Body of pancreas (tissue), 4 donors: ENCODE data around the gene SPOCK1. TPM values are rescaled to one million over a fixed set of nuclear protein-coding genes. Genes with fewer than 3 reads are reported as not detected.

ENCODE experiments used
- ATAC-seq: fragments of 150-250 bp; one replicate; pipeline ENCODE4 v1.9.1; 2016
- DNase-seq, 4 donors: peaks; one replicate each; pipeline ENCODE4 v3.0.0-alpha.2; 2019
- H3K27ac ChIP-seq, 4 donors: fragments of 200-600 bp; sonication (generic); 1 replicate in 3 of 4; 2 replicates in 1 of 4; pipeline versions ENCODE4 v1.5.1 to v1.6.1; 2016 to 2019; ENCODE audit warnings: mild to moderate bottlenecking in 1 of 4, mixed read lengths in 1 of 4, moderate library complexity in 1 of 4
- H3K27me3 ChIP-seq, 2 donors: fragments of 200-600 bp; sonication (generic); one replicate each; pipeline ENCODE4 v1.6.0; 2016; ENCODE audit warnings: mild to moderate bottlenecking in 1 of 2
- H3K36me3 ChIP-seq, 2 donors: fragments of 200-600 bp; sonication (generic); replicated peaks in 1 of 2; 2 replicates each; pipeline ENCODE4 v1.5.1; 2016; ENCODE audit warnings: low read depth in 2 of 2; ENCODE audit not compliant: insufficient read depth in 1 of 2
- H3K4me1 ChIP-seq: fragments of 200-600 bp; sonication (generic); one replicate; pipeline ENCODE4 v1.6.0; 2016
- H3K4me3 ChIP-seq, 2 donors: fragments of 200-600 bp; sonication (generic); 1 replicate in 1 of 2; 2 replicates in 1 of 2; pipeline ENCODE4 v1.5.1; 2016 to 2019
- H3K9me3 ChIP-seq, 3 donors: fragments of 200-600 bp; sonication (generic); 1 replicate in 2 of 3; 2 replicates in 1 of 3; pipeline ENCODE4 v1.5.1; 2016
- POLR2A ChIP-seq, 3 donors: fragments of 450-650 bp; IDR thresholded peaks; one replicate each; pipeline ENCODE4 v1.6.1; 2016; ENCODE audit warnings: antibody characterized with exemption in 3 of 3, mild to moderate bottlenecking in 2 of 3
- WGBS, 2 donors: methylation state at CpG; one replicate each; pipeline ENCODE4 v1.1.5; 2017; 5-methylcytosine and 5-hydroxymethylcytosine counted together
- intact Hi-C: fragments of 100-400 bp; cut with DNase I; formaldehyde crosslinking; loops from one replicate; pipeline ENCODE4 v1.15.1; 2023
- total RNA-seq, 2 donors: library from RNA; depleted of rRNA; stranded (reverse); fragments of >200 nt; gene quantifications; one replicate each; pipeline ENCODE4 v1.1.0, GENCODE V29; 2016
- TF ChIP-seq, protein P1 (sequence below), 7 experiments: fragments of 450-650 bp in 4 of 7; fragments of 200-600 bp in 3 of 7; sonication (generic) in 3 of 7; IDR thresholded peaks; one replicate each; pipeline ENCODE4 v1.5.1; 2016 to 2019; ENCODE audit warnings: antibody characterized with exemption in 7 of 7

The SPOCK1 gene
- total RNA-seq, 2 donors from 2014 or later = 22.4 to 30.6 TPM

DNA sequence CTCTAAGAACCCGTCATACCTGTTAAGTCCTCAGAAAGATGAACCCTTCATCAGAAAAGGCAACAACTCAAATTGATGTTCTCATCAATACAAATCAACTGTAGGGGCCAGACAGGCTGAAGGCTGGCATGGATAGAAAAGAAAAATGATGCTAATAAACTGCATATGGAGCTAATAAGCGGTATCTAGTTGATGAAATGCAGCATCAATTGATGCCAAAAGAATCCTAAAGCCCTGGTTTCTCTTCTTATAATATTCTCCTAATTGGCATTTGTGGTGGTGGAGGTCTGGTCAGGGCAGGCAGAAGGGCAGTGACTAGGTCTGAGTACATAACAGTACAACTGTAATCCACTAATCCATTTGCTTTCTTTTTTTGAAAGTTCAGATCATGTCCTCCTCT lies 322.5 kb downstream of the SPOCK1 start:
- 88 to 95% methylated on average over 2 of the region's 2 CpGs for WGBS, 2 donors

GRCh38 chr5:137176126-137176525 lies 323.0 kb downstream of the SPOCK1 start:
- Histone ChIP-seq H3K27me3 (no peaks in the 10 kb centered on the region), H3K36me3 (no peaks in the 10 kb centered on the region), H3K4me1 (peaks cover 7% of the 10 kb centered on the region), H3K27ac (no peak overlapping the region), H3K4me3 (no peak overlapping the region), H3K9me3 (no peaks in the 10 kb centered on the region)
- intact Hi-C loops = no loop called here
- TF ChIP-seq POLR2A (IDR thresholded peaks at IDR 0.05) = no peak
- TF ChIP-seq, protein P1, sequence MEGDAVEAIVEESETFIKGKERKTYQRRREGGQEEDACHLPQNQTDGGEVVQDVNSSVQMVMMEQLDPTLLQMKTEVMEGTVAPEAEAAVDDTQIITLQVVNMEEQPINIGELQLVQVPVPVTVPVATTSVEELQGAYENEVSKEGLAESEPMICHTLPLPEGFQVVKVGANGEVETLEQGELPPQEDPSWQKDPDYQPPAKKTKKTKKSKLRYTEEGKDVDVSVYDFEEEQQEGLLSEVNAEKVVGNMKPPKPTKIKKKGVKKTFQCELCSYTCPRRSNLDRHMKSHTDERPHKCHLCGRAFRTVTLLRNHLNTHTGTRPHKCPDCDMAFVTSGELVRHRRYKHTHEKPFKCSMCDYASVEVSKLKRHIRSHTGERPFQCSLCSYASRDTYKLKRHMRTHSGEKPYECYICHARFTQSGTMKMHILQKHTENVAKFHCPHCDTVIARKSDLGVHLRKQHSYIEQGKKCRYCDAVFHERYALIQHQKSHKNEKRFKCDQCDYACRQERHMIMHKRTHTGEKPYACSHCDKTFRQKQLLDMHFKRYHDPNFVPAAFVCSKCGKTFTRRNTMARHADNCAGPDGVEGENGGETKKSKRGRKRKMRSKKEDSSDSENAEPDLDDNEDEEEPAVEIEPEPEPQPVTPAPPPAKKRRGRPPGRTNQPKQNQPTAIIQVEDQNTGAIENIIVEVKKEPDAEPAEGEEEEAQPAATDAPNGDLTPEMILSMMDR (IDR thresholded peaks at IDR 0.05) = no peak
- ATAC-seq (no peak), DNase-seq (peak in 3 of 4 donors; percentile 29 to 46 (median 31))
- 16 to 25% methylated on average over 2 of the region's 2 CpGs for WGBS, 2 donors

More for the DNA sequence above, 322.5 kb downstream of the SPOCK1 start:
- TF ChIP-seq, protein P1 (IDR thresholded peaks at IDR 0.05) = no peak
- TF ChIP-seq POLR2A (IDR thresholded peaks at IDR 0.05) = no peak
- H3K4me1 ChIP-seq = peaks cover 7% of the 10 kb centered on the region
- H3K27ac ChIP-seq = no peak overlapping the region
- intact Hi-C loops = no loop called here
- no peak overlapping the region for H3K4me3 ChIP-seq
- no peak for DNase-seq
- no peaks in the 10 kb centered on the region for H3K36me3 ChIP-seq
- H3K9me3 ChIP-seq = no peaks in the 10 kb centered on the region
- no peak for ATAC-seq
- H3K27me3 ChIP-seq = no peaks in the 10 kb centered on the region

GRCh38 chr5:137174196-137174595 lies 324.9 kb downstream of the SPOCK1 start:
- DNase-seq (no peak), ATAC-seq (no peak)
- TF ChIP-seq, protein P1 (IDR thresholded peaks at IDR 0.05) = no peak
- no peak for TF ChIP-seq POLR2A (IDR thresholded peaks at IDR 0.05)
- no peaks in the 10 kb centered on the region for H3K36me3 ChIP-seq
- no peaks in the 10 kb centered on the region for H3K27me3 ChIP-seq
- no peaks in the 10 kb centered on the region for H3K9me3 ChIP-seq
- 86 to 94% methylated on average over 3 of the region's 3 CpGs for WGBS, 2 donors
- H3K27ac ChIP-seq = no peak overlapping the region
- H3K4me1 ChIP-seq = peaks cover 16% of the 10 kb centered on the region
- intact Hi-C loops = no loop called here
- no peak overlapping the region for H3K4me3 ChIP-seq

DNA sequence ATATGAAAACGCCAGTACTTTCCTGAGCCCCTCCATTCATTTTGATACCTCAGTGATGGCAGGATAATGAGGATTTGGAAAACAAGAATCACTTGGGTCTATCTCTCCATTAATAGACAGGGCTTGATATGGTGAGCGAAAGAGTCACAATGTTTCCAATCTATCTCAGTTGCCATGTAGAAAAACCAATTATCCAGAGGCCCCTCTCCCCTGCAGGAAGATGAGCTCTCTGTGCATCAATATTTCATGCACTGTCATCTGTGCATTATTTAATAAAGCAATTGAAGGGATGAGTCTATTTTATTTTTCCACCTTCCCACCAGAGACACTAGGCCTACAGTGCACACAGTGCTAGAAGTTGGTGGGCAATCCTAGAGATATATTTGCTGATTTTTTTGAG lies 326.9 kb downstream of the SPOCK1 start:
- intact Hi-C loops = no loop called here
- Histone ChIP-seq H3K36me3 (no peaks in the 10 kb centered on the region), H3K4me3 (no peak overlapping the region), H3K4me1 (peaks cover 16% of the 10 kb centered on the region), H3K27me3 (no peaks in the 10 kb centered on the region), H3K9me3 (no peaks in the 10 kb centered on the region), H3K27ac (no peak overlapping the region)
- TF ChIP-seq, protein P1 (IDR thresholded peaks at IDR 0.05) = no peak
- TF ChIP-seq POLR2A (IDR thresholded peaks at IDR 0.05) = no peak
- WGBS, 2 donors = 50 to 69% methylated on average over 2 of the region's 2 CpGs
- ATAC-seq (no peak), DNase-seq (no peak)

- no peak for ATAC-seq
- no peaks in the 10 kb centered on the region for H3K27me3 ChIP-seq
- H3K27ac ChIP-seq = no peak overlapping the region
- peaks cover 9% of the 10 kb centered on the region for H3K4me1 ChIP-seq
- no peaks in the 10 kb centered on the region for H3K36me3 ChIP-seq
- DNase-seq = no peak
- no peak overlapping the region for H3K4me3 ChIP-seq
- H3K9me3 ChIP-seq = no peaks in the 10 kb centered on the region
- no peak for TF ChIP-seq POLR2A (IDR thresholded peaks at IDR 0.05)
- TF ChIP-seq, protein P1 (IDR thresholded peaks at IDR 0.05) = no peak
- intact Hi-C loops = no loop called here
Observed at GRCh38 chr5:137167187-137167586, 331.9 kb downstream of the SPOCK1 start.
